Neuronal stem cell (in vitro differentiated cells): ENCODE results near the gene NEU4.

Source experiments
- DNase-seq: peaks from one replicate; pipeline ENCODE4 v3.0.0-alpha.2; 2013; ENCODE audit warnings: low spot score
- H2AFZ ChIP-seq: one replicate; pipeline ENCODE4 v1.6.1; 2013; ENCODE audit warnings: mild to moderate bottlenecking, low read length, inconsistent platforms
- H2AK5ac ChIP-seq: 2 replicates; pipeline ENCODE4 v1.6.1; 2013; ENCODE audit warnings: low read depth, mild to moderate bottlenecking, inconsistent platforms, low read length, moderate library complexity, mixed read lengths
- H2BK120ac ChIP-seq: 2 replicates; pipeline ENCODE4 v1.6.1; 2013; ENCODE audit warnings: low read depth, mild to moderate bottlenecking, inconsistent platforms, low read length, moderate library complexity, mixed read lengths
- H2BK12ac ChIP-seq: one replicate; pipeline ENCODE4 v1.6.1; 2013; ENCODE audit warnings: low read length, inconsistent platforms
- H2BK15ac ChIP-seq: 2 replicates; pipeline ENCODE4 v1.6.1; 2013; ENCODE audit warnings: mild to moderate bottlenecking, low read length, inconsistent platforms, mixed read lengths
- H2BK5ac ChIP-seq: one replicate; pipeline ENCODE4 v1.6.1; 2013; ENCODE audit warnings: inconsistent platforms, mild to moderate bottlenecking, low read length, moderate library complexity
- H3K14ac ChIP-seq: one replicate; pipeline ENCODE4 v1.6.1; 2013; ENCODE audit warnings: low read length, inconsistent platforms
- H3K18ac ChIP-seq: 2 replicates; pipeline ENCODE4 v1.6.1; 2013; ENCODE audit warnings: low read length, inconsistent platforms
- H3K23ac ChIP-seq: 2 replicates; pipeline ENCODE4 v1.6.1; 2013; ENCODE audit warnings: low read depth, mild to moderate bottlenecking, mixed read lengths, low read length, inconsistent platforms; ENCODE audit not compliant: poor library complexity
- H3K27ac ChIP-seq: replicated peaks from 3 replicates; pipeline ENCODE4 v1.5.1; 2013; ENCODE audit warnings: low read length, inconsistent platforms
- H3K27me3 ChIP-seq, 3 experiments: 2 replicates each; pipeline ENCODE4 v1.6.1; 2013; ENCODE audit warnings: low read length in 3 of 3, mild to moderate bottlenecking in 2 of 3, inconsistent platforms in 1 of 3, low read depth in 1 of 3, mixed read lengths in 1 of 3, moderate library complexity in 1 of 3; ENCODE audit not compliant: control insufficient read depth in 3 of 3, insufficient read depth in 3 of 3
- H3K36me3 ChIP-seq, 2 donors: replicated peaks in 1 of 2; 2 replicates each; pipeline ENCODE4 v1.6.1; 2013; ENCODE audit warnings: low read length in 2 of 2; ENCODE audit not compliant: control insufficient read depth in 2 of 2, insufficient read depth in 2 of 2
- H3K4ac ChIP-seq: 2 replicates; pipeline ENCODE4 v1.6.1; 2013; ENCODE audit warnings: inconsistent platforms, mild to moderate bottlenecking, low read length, moderate library complexity
- H3K4me1 ChIP-seq, 2 donors: 1 replicate in 1 of 2; 2 replicates in 1 of 2; pipeline ENCODE4 v1.6.1; 2013; ENCODE audit warnings: low read length in 2 of 2, low read depth in 1 of 2; ENCODE audit not compliant: control insufficient read depth in 2 of 2, insufficient read depth in 1 of 2
- H3K4me2 ChIP-seq: one replicate; pipeline ENCODE4 v1.6.1; 2013; ENCODE audit warnings: mild to moderate bottlenecking, low read length, inconsistent platforms; ENCODE audit not compliant: insufficient read depth, poor library complexity, severe bottlenecking
- H3K4me3 ChIP-seq, 2 donors: 2 replicates each; pipeline ENCODE4 v1.5.1; 2013; ENCODE audit warnings: low read length in 2 of 2, mild to moderate bottlenecking in 2 of 2, inconsistent platforms in 1 of 2, moderate library complexity in 1 of 2
- H3K79me1 ChIP-seq: one replicate; pipeline ENCODE4 v1.6.1; 2013; ENCODE audit warnings: low read depth, mild to moderate bottlenecking, inconsistent platforms, low read length, moderate library complexity
- H3K9ac ChIP-seq: one replicate; pipeline ENCODE4 v1.6.1; 2013; ENCODE audit warnings: mild to moderate bottlenecking, low read depth, low read length, inconsistent platforms; ENCODE audit not compliant: poor library complexity
- H3K9me3 ChIP-seq, 2 donors: replicated peaks in 1 of 2; 2 replicates each; pipeline versions ENCODE3 to v1.6.1; 2013; ENCODE audit warnings: low read length in 2 of 2, mild to moderate bottlenecking in 2 of 2, inconsistent platforms in 1 of 2, low read depth in 1 of 2, mixed read lengths in 1 of 2, moderate library complexity in 1 of 2; ENCODE audit not compliant: control insufficient read depth in 2 of 2, insufficient read depth in 1 of 2
- H4K8ac ChIP-seq: one replicate; pipeline ENCODE4 v1.6.1; 2013; ENCODE audit warnings: low read depth, mild to moderate bottlenecking, inconsistent platforms, low read length, moderate library complexity
- H4K91ac ChIP-seq: one replicate; pipeline ENCODE4 v1.6.1; 2013; ENCODE audit warnings: low read length, low read depth, mild to moderate bottlenecking, inconsistent platforms; ENCODE audit not compliant: poor library complexity
- WGBS, 2 donors: extraction: QIAGEN DNeasy Blood & Tissue Kit; methylation state at CpG; one replicate each; pipeline ENCODE4 v1.1.7; 2013; ENCODE audit warnings: missing lambda C conversion rate in 2 of 2, mixed read lengths in 1 of 2; ENCODE audit not compliant: insufficient read length in 2 of 2, insufficient replicate concordance in 1 of 2; ENCODE audit errors: extremely low coverage in 2 of 2; 5-methylcytosine and 5-hydroxymethylcytosine counted together

The NEU4 gene

GRCh38 chr2:241764275-241765241 is 44.4 kb upstream of the NEU4 start:
- Histone ChIP-seq H2BK5ac (no peak overlapping the region), H3K4ac (no peak overlapping the region), H3K18ac (peak overlapping the region; percentile 88), H3K9ac (no peak overlapping the region), H3K23ac (no peak overlapping the region), H3K4me3 (no peak overlapping the region), H3K79me1 (no peaks in the 10 kb centered on the region), H3K4me1 (peaks cover 11 to 12% of the 10 kb centered on the region in 2 donors), H2BK15ac (no peak overlapping the region), H3K27me3 (no peaks in the 10 kb centered on the region), H2AFZ (peak overlapping the region; percentile 36), H2BK120ac (no peak overlapping the region), H3K14ac (peak overlapping the region; percentile 31), H3K36me3 (peaks cover under 1 to 3% of the 10 kb centered on the region in 2 donors), H3K9me3 (no peaks in the 10 kb centered on the region), H4K8ac (no peak overlapping the region), H3K4me2 (no peak overlapping the region), H4K91ac (no peak overlapping the region), H2AK5ac (peak overlapping the region; percentile 30), H2BK12ac (no peak overlapping the region), H3K27ac (no peak overlapping the region)
- DNase-seq: no peak
- WGBS, 2 donors: no CpG with 5 or more reads among the region's 27 CpGs

- H3K9me3 ChIP-seq: no peaks in the 10 kb centered on the region
- peak overlapping the region; percentile 71 for H3K14ac ChIP-seq
- H4K8ac ChIP-seq: no peak overlapping the region
- H4K91ac ChIP-seq: no peak overlapping the region
- H3K18ac ChIP-seq: peak overlapping the region; percentile 80
- no peak for DNase-seq
- H3K79me1 ChIP-seq: no peaks in the 10 kb centered on the region
- H3K23ac ChIP-seq: peak overlapping the region; percentile 43
- H3K4me3 ChIP-seq: no peak overlapping the region
- no peaks in the 10 kb centered on the region for H3K36me3 ChIP-seq
- no peak overlapping the region for H3K4ac ChIP-seq
- H2BK120ac ChIP-seq: no peak overlapping the region
- WGBS, 2 donors: no CpG with 5 or more reads among the region's 37 CpGs
- H2AK5ac ChIP-seq: peak overlapping the region; percentile 63
- H2BK5ac ChIP-seq: no peak overlapping the region
- peak overlapping the region; percentile 44 for H3K9ac ChIP-seq
- peaks cover 28 to 32% of the 10 kb centered on the region in 2 donors for H3K4me1 ChIP-seq
- H3K27me3 ChIP-seq: no peaks in the 10 kb centered on the region
- no peak overlapping the region for H2BK15ac ChIP-seq
- no peak overlapping the region for H2AFZ ChIP-seq
- no peak overlapping the region for H3K27ac ChIP-seq
- peak overlapping the region; percentile 73 for H2BK12ac ChIP-seq
- H3K4me2 ChIP-seq: no peak overlapping the region
Measured at GRCh38 chr2:241767464-241768250, 41.3 kb upstream of the NEU4 start.

- H2AFZ ChIP-seq: no peak overlapping the region
- H3K79me1 ChIP-seq: no peaks in the 10 kb centered on the region
- H2AK5ac ChIP-seq: peak overlapping the region; percentile 63
- H2BK15ac ChIP-seq: no peak overlapping the region
- H3K9me3 ChIP-seq: no peaks in the 10 kb centered on the region
- peak overlapping the region; percentile 41 for H2BK12ac ChIP-seq
- H4K8ac ChIP-seq: no peak overlapping the region
- no CpG with 5 or more reads among the region's 29 CpGs for WGBS, 2 donors
- peak overlapping the region; percentile 28 for H3K18ac ChIP-seq
- peak overlapping the region; percentile 43 for H3K23ac ChIP-seq
- no peak overlapping the region for H3K4me2 ChIP-seq
- no peak overlapping the region for H2BK5ac ChIP-seq
- H3K9ac ChIP-seq: peak overlapping the region; percentile 44
- H3K27ac ChIP-seq: no peak overlapping the region
- no peak overlapping the region for H2BK120ac ChIP-seq
- no peak for DNase-seq
- H3K27me3 ChIP-seq: no peaks in the 10 kb centered on the region
- no peak overlapping the region for H3K4me3 ChIP-seq
- H4K91ac ChIP-seq: no peak overlapping the region
- H3K4me1 ChIP-seq: peaks cover 28 to 33% of the 10 kb centered on the region in 2 donors
- H3K14ac ChIP-seq: peak overlapping the region; percentile 71
- no peak overlapping the region for H3K4ac ChIP-seq
- H3K36me3 ChIP-seq: no peaks in the 10 kb centered on the region
Measured at GRCh38 chr2:241768251-241768711, 40.7 kb upstream of the NEU4 start.

GRCh38 chr2:241768850-241769249 is 40.1 kb upstream of the NEU4 start:
- Histone ChIP-seq H3K4me3 (no peak overlapping the region), H2BK15ac (no peak overlapping the region), H2BK5ac (no peak overlapping the region), H3K4me2 (no peak overlapping the region), H2AFZ (no peak overlapping the region), H3K18ac (peak overlapping the region; percentile 35), H3K9ac (no peak overlapping the region), H2BK12ac (no peak overlapping the region), H3K4me1 (peaks cover 27 to 32% of the 10 kb centered on the region in 2 donors), H3K27me3 (no peaks in the 10 kb centered on the region), H3K14ac (no peak overlapping the region), H4K91ac (no peak overlapping the region), H3K23ac (no peak overlapping the region), H3K27ac (no peak overlapping the region), H3K9me3 (no peaks in the 10 kb centered on the region), H2BK120ac (no peak overlapping the region), H3K4ac (no peak overlapping the region), H3K79me1 (no peaks in the 10 kb centered on the region), H3K36me3 (no peaks in the 10 kb centered on the region), H2AK5ac (no peak overlapping the region), H4K8ac (no peak overlapping the region)
- WGBS, 2 donors: no CpG with 5 or more reads among the region's 11 CpGs
- DNase-seq: no peak
